GM12878 (cell line): ENCODE data around the gene TMPRSS3. TPM values are rescaled to one million over a fixed set of nuclear protein-coding genes. Genes with fewer than 3 reads are reported as not detected.

Experiments
- ATAC-seq: fragments of 200-7000 bp; cut with Tn5 transposase; 3 replicates; pipeline ENCODE4 v1.9.1; 2020; ENCODE audit warnings: mild to moderate bottlenecking, moderate library complexity
- BruUV-seq: library from RNA; stranded (reverse); fragments of 400-500 nt; replicated peaks from 2 replicates; lab custom pipeline; 2021; lab: Mats Ljungman, UMichigan
- CTCF ChIA-PET: fragments of 300-600 bp; sonication (Branson Sonifier 250); formaldehyde crosslinking; extraction: SDS; loops from one replicate; lab custom pipeline; 2021; ENCODE audit warnings: inconsistent platforms; lab: Yijun Ruan, JAX
- POLR2A ChIA-PET: fragments of 350-600 bp; formaldehyde crosslinking; extraction: SDS; loops from one replicate; lab custom pipeline; 2021; ENCODE audit warnings: inconsistent platforms; lab: Charles Lee
- RAD21 ChIA-PET: fragments of 300-600 bp; sonication (Branson Sonifier 250); formaldehyde crosslinking; loops from one replicate; lab custom pipeline; 2023; ENCODE audit warnings: antibody characterized with exemption; ENCODE audit not compliant: unreplicated experiment; lab: Charles Lee
- SMC1A ChIA-PET: fragments of 300-600 bp; sonication (Branson Sonifier 250); formaldehyde crosslinking; loops from one replicate; lab custom pipeline; 2023; ENCODE audit not compliant: unreplicated experiment, uncharacterized antibody; lab: Charles Lee
- DNase-seq: peaks from one replicate; pipeline ENCODE4 v3.0.0-alpha.2; 2011; ENCODE audit warnings: low read depth, low spot score
- FAIRE-seq: peaks from 3 replicates; lab custom pipeline; 2011; peaks lifted over from hg19 to GRCh38; lab: Jason Lieb, UNC
- H2AFZ ChIP-seq: 2 replicates; pipeline ENCODE4 v1.6.0; 2011; ENCODE audit warnings: low read depth, low read length, control low read depth; ENCODE audit not compliant: control insufficient read depth
- H3K27ac ChIP-seq: 2 replicates; pipeline ENCODE4 v1.5.1; 2011; ENCODE audit warnings: control low read depth; ENCODE audit not compliant: control insufficient read depth, insufficient read depth
- H3K27me3 ChIP-seq, 2 experiments: replicated peaks in 1 of 2; 2 replicates each; pipeline versions ENCODE4 v1.6.0 to v1.6.1; 2011; ENCODE audit warnings: low read length in 1 of 2; ENCODE audit not compliant: control insufficient read depth in 2 of 2, insufficient read depth in 2 of 2
- H3K36me3 ChIP-seq, 2 experiments: 2 replicates each; pipeline ENCODE4 v1.5.1; 2011; ENCODE audit warnings: low read length in 1 of 2; ENCODE audit not compliant: control insufficient read depth in 2 of 2, insufficient read depth in 2 of 2
- H3K4me1 ChIP-seq: 2 replicates; pipeline ENCODE4 v1.6.1; 2011; ENCODE audit warnings: mild to moderate bottlenecking, low read length, moderate library complexity, mixed read lengths; ENCODE audit not compliant: control insufficient read depth, insufficient read depth
- H3K4me2 ChIP-seq: 2 replicates; pipeline ENCODE4 v1.6.0; 2011; ENCODE audit warnings: control low read depth; ENCODE audit not compliant: control insufficient read depth, insufficient read depth
- H3K4me3 ChIP-seq: fragments of 200-600 bp; sonication (generic); 2 replicates; pipeline ENCODE4 v1.5.1; 2016
- H3K79me2 ChIP-seq: 2 replicates; pipeline ENCODE4 v1.6.0; 2011; ENCODE audit warnings: low read length; ENCODE audit not compliant: control insufficient read depth, insufficient read depth
- H3K9ac ChIP-seq: 2 replicates; pipeline ENCODE4 v1.8.0; 2011; ENCODE audit warnings: low read length, control low read depth, mixed read lengths; ENCODE audit not compliant: control insufficient read depth, insufficient read depth
- H3K9me3 ChIP-seq: replicated peaks from 3 replicates; pipeline ENCODE4 v1.5.1; 2011; ENCODE audit warnings: mild to moderate bottlenecking, low read length; ENCODE audit not compliant: control insufficient read depth, insufficient read depth
- H4K20me1 ChIP-seq: 2 replicates; pipeline ENCODE4 v1.6.0; 2011; ENCODE audit not compliant: control insufficient read depth, insufficient read depth
- BRCA1 ChIP-seq: IDR thresholded peaks from 2 replicates; pipeline ENCODE4 v1.6.1; 2011; ENCODE audit warnings: low read depth, low read length, improper control_type of control experiment
- CTCF ChIP-seq, 3 experiments: IDR thresholded peaks in 2 of 3; conservative IDR thresholded peaks in 1 of 3; 2 replicates each; pipeline ENCODE4 v1.5.1; 2011; ENCODE audit warnings: low read depth in 3 of 3, low read length in 3 of 3, mild to moderate bottlenecking in 3 of 3, control low read depth in 2 of 3, moderate library complexity in 2 of 3, inconsistent platforms in 1 of 3, mixed read lengths in 1 of 3; ENCODE audit not compliant: control insufficient read depth in 2 of 3, insufficient read depth in 1 of 3; ENCODE audit errors: extremely low read depth in 1 of 3
- EZH2 ChIP-seq: IDR thresholded peaks from 2 replicates; pipeline ENCODE4 v1.6.1; 2012; ENCODE audit warnings: low read depth, mild to moderate bottlenecking, control low read depth, inconsistent platforms, low read length, borderline replicate concordance; ENCODE audit not compliant: control insufficient read depth
- FOXK2 ChIP-seq: fragments of 450-650 bp; IDR thresholded peaks from 2 replicates; pipeline ENCODE4 v1.6.1; 2017; ENCODE audit warnings: mild to moderate bottlenecking, moderate library complexity
- HDAC6 ChIP-seq: fragments of 200-600 bp; sonication (generic); IDR thresholded peaks from one replicate; pipeline ENCODE4 v1.8.0; 2017; ENCODE audit warnings: antibody characterized with exemption; ENCODE audit not compliant: unreplicated experiment
- IRF5 ChIP-seq: fragments of 450-650 bp; IDR thresholded peaks from 2 replicates; pipeline ENCODE4 v1.6.1; 2017; ENCODE audit warnings: borderline replicate concordance
- PRDM15 ChIP-seq: fragments of 450-650 bp; formaldehyde crosslinking; IDR thresholded peaks from 2 replicates; pipeline ENCODE4 v1.4.0; 2020; ENCODE audit warnings: mild to moderate bottlenecking, moderate library complexity
- SMC3 ChIP-seq: IDR thresholded peaks from 2 replicates; pipeline ENCODE4 v1.6.1; 2011; ENCODE audit warnings: low read length, improper control_type of control experiment, borderline replicate concordance
- WGBS: methylation state at CpG from one replicate; pipeline ENCODE4 v1.1.6; 2016; ENCODE audit warnings: low lambda C conversion rate; ENCODE audit not compliant: insufficient replicate concordance, insufficient coverage; ENCODE audit errors: missing lambda C conversion rate; 5-methylcytosine and 5-hydroxymethylcytosine counted together
- in situ Hi-C: fragments of 300-500 bp; cut with MboI; formaldehyde crosslinking; loops from 9 replicates; pipeline ENCODE4 v1.14.3; 2018; ENCODE audit warnings: mixed read lengths
- intact Hi-C: fragments of 100-400 bp; cut with micrococcal nuclease; formaldehyde crosslinking; loops from one replicate; pipeline ENCODE4 v1.14.2; 2022; ENCODE audit not compliant: unreplicated experiment
- polyA plus RNA-seq, 11 experiments: library from polyadenylated mRNA; depleted of rRNA in 4 of 11; unstranded in 6 of 11; stranded (reverse) in 5 of 11; fragments of >200 nt; fragmentation: Nextera tagmentation in 4 of 11; fragmentation: Illumina TruSeq in 1 of 11; extraction: Ambion mirVana in 4 of 11; extraction: Trizol in 1 of 11; gene quantifications; 1 replicate in 1 of 11; 2 replicates in 10 of 11; pipeline versions ENCODE4 v1.2.1 to v1.2.3, GENCODE V29; 2011 to 2016; ENCODE audit warnings: inconsistent platforms in 2 of 11, missing spikeins in 2 of 11, low read depth in 1 of 11
- total RNA-seq, 4 experiments: library from RNA; depleted of rRNA in 3 of 4; stranded (reverse); fragments of >200 nt in 3 of 4; fragmentation: Illumina TruSeq in 1 of 4; extraction: Trizol in 1 of 4; gene quantifications; 2 replicates each; pipeline versions ENCODE4 v1.2.1 to v1.2.3, GENCODE V29; 2013 to 2021

The TMPRSS3 gene
- total and polyA plus RNA-seq, 10 of the 15 experiments (the other 5 are each of a cell fraction or from before 2014, with no cell fraction given): 0.51 to 1.5 (median 0.82) TPM; not detected in 1

GRCh38 chr21:42376338-42376982, 19.4 kb downstream of the TMPRSS3 start:
- ChIA-PET POLR2A (no interaction called here), RAD21 (interaction anchor here (1.2 to 1.5 kb wide), 2 partner anchors 17 to 160 kb away, joined by 4 to 5 read pairs; no protein-coding TSS in a partner anchor), SMC1A (interaction anchor here (1.0 kb wide), 1 partner anchor 74 kb away, joined by 3 read pairs; no protein-coding TSS in a partner anchor), CTCF (interaction anchor here (0.6 to 3.8 kb wide), 4 partner anchors 9 to 46 kb away, joined by 3 to 15 read pairs (median 6); no protein-coding TSS in a partner anchor)
- no peaks in the 10 kb centered on the region for H3K9me3 ChIP-seq
- FAIRE-seq (no peak), DNase-seq (no peak), ATAC-seq (peak; percentile 82)
- no peaks in the 10 kb centered on the region for H3K36me3 ChIP-seq
- H4K20me1 ChIP-seq: no peaks in the 10 kb centered on the region
- no peak overlapping the region for H3K4me3 ChIP-seq
- no peak overlapping the region for H2AFZ ChIP-seq
- no peak overlapping the region for H3K9ac ChIP-seq
- H3K4me2 ChIP-seq: no peak overlapping the region
- WGBS: 58% methylated on average over 30 of the region's 32 CpGs
- BruUV-seq: no TSS peak
- H3K27ac ChIP-seq: no peak overlapping the region
- no peaks in the 10 kb centered on the region for H3K4me1 ChIP-seq
- no peaks in the 10 kb centered on the region for H3K27me3 ChIP-seq
- intact Hi-C loops (loop anchor here (5.0 kb wide), 1 partner anchor 66 kb away; no protein-coding TSS in a partner anchor), in situ Hi-C loops (loop anchor here (5.0 kb wide), 1 partner anchor 71 kb away; no protein-coding TSS in a partner anchor)
- no peaks in the 10 kb centered on the region for H3K79me2 ChIP-seq
- no peak for TF ChIP-seq BRCA1
- no peak for TF ChIP-seq FOXK2
- peak in 1 of 3 experiments; percentile 33; a peak in 1 of 6 replicates for TF ChIP-seq CTCF (IDR thresholded peaks at IDR 0.05 in 2 of 3, conservative IDR thresholded peaks at IDR 0.05 in 1 of 3; ENCODE audit: control insufficient read depth in 2 of 3, extremely low read depth in 1 of 3, insufficient read depth in 1 of 3, low read depth in 3 of 3, low read length in 3 of 3)
- TF ChIP-seq HDAC6: no peak
- peak; percentile 32; the same call in 1 of the 2 replicates for TF ChIP-seq SMC3
- no peak for TF ChIP-seq PRDM15 (CRISPR knock-in tag)
- no peak for TF ChIP-seq EZH2
- no peak for TF ChIP-seq IRF5
